ENCODE results near the gene FOXP1.

The FOXP1 gene

DNA sequence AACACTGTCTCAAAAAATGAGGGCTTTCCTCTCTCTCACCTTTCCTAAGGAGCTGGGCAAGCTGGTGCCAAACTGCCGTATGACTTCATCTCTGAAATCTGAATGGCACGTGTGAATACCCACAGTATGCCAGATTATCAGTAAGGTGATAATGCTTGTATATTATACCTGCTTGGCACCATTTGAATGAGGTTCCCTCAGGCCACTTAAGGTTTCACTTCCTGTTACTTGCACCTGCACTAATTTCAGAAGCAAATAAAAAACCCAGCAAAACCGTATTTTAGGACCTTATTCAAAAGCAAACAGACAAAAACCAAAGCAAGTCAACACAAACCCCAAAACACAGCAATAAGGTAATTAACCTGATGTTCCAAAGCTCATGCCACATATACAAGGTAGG lies 19.7 kb downstream of the FOXP1 start:
- no peak for DNase-seq (ENCODE audit: low spot score)

DNA sequence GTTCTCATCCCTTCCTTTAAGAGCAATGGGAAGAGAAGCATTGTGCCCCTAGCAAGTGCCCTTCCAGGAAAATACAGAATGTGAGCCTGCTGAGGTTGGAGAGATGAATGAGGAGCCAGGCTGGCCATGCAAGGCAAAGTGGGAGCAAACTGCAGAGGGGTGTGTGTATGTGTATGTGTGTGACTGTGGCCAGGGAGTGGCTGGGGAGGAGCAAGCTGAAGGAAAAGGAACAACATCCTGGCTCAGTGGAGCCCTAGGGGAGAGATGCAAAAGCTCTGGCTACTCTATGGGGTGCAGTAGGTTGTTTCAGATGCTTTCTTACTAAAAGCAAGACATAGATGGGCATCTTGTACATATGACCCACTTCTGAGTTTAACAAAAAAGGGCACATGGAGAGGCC lies 20.6 kb downstream of the FOXP1 start:
- no peak for DNase-seq (ENCODE audit: low spot score)

DNA sequence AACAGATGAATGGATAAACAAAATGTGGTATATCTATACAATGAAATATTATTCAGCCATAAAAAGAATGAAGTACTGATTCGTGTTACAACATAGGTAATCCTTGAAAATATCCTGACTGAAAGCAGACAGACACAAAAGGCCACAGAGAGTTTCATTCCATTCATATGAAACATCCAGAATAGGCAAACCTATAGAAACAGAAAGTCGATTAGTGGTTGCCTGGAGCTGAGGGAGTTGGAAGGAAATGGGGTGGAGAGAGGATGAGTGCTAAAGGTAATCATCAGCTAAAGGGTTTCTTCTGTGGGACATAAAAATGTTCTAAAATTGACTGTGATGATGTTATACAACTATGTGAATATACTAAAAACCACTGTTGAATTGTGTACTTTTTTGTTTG lies 22.9 kb downstream of the FOXP1 start:
- DNase-seq (ENCODE audit: low spot score) = no peak

DNA sequence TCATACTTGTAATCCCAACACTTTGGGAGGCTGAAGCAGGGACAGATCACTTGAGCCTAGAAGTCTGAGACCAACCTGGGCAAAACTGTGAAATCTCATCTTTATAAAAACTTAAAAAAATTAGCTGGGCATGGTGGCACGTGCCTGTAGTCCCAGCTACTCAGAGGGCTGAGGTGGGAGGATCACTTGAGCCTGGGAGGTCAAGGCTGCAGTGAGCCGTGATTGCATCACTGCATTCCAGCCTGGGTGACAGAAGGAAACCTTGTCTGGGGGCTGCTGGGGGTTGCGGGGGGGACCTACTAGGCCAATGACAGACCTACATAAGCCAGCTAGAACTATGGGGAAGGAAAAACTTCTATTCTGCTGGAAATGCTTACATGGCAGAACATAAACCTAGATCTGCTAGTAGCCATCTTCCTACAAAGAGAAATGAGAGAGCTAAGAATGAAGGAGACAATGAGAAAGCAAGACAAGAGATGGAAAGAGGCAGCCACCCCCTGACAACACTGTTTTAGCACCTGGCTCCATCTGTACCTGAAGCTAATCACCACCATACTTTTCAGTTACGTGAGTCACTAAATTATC lies 23.9 kb downstream of the FOXP1 start:
- no peak for DNase-seq (ENCODE audit: low spot score)

DNA sequence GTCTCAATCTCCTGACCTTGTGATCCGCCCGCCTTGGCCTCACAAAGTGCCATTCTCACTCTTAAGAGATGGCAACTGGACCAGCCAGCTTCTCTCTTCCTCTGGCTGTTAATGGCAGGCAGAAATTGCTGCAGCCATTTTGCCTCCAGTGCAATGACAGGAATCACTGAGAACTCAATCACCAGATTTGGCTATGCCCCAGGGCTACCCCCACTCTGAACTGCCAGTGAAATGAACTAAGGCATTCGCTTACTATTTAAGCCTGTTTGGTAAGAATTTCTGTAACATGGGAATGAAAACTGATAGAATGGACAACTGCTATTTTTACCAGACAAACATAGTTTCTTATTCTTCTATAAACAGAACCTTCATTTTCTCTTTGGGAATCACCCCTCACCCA lies 24.5 kb downstream of the FOXP1 start:
- no peak for DNase-seq (ENCODE audit: low spot score)

GRCh38 chr3:71554649-71555048 lies 28.9 kb downstream of the FOXP1 start:
- no peak for DNase-seq (ENCODE audit: low spot score)

GRCh38 chr3:71551311-71551919 lies 32.1 kb downstream of the FOXP1 start:
- no peak for DNase-seq (ENCODE audit: low spot score)

DNA sequence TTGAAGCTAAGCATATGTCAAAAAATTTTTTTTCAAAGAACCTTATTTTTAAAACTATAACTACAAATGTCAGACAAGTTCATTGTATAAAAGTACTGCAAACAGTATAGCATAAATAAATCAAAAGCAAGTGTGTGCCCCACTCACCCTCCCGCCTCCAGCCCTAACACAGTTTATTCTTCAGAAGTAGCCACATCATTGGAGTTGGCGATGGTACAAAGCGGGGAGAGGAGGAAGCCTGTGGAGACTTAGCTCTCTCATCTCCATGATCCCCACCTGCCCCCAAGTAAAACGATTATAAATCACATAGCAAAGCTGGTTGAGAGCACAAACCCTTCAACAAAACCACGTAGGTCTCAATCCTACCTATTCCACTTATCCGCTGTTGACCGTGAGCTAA lies 33.6 kb downstream of the FOXP1 start:
- no peak for DNase-seq (ENCODE audit: low spot score)

- DNase-seq (ENCODE audit: low spot score) = no peak
These were observed 34.7 kb downstream of the FOXP1 start for GRCh38 chr3:71548705-71549384.

DNA sequence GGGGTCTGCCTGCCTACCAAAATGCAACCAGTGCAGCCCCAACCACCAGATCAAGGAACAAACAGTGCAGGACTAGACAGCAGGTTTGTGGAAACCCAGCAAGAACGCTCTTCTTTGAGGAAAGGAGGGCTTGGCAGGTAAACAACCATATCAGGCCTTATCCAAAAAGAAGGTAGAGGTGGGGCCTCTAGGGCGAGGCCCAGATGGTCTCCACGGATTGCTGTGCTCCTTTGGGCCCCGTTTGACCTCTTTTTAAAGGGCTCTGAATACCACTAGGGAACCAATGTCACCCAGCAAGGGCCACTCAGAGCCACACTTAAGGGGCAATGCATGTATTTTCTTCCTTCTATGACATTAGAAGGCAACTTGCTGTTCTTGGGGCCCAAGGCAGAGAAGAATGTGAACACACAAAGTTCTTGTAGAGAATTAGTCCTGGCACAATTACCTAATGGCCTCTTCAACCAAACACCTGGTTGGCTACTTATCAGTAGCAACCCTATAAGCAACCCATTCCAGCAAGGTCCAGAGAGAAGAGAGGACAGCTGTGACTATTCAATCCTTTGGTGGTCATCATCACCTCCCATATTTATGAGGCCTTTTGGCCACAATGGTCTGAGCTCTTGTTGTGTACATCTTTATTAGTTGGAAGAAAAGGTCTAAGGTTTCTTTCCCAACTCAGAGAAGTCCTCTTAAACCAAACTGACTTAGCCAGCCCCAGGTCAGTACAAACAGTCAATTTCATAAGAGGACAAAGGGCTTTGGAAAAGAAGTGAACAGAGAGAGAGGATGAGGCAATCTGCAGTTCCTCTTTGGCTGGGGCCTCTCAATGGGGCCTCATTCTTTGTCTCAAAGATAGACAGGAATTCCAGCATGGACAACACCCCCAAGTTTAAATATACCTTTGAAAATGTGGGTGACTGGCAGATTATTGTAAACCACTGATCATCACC lies 36.0 kb downstream of the FOXP1 start:
- DNase-seq (ENCODE audit: low spot score) = no peak

GRCh38 chr3:71546821-71547220 lies 36.7 kb downstream of the FOXP1 start:
- no peak for DNase-seq (ENCODE audit: low spot score)

GRCh38 chr3:71545330-71545729 lies 38.2 kb downstream of the FOXP1 start:
- no peak for DNase-seq (ENCODE audit: low spot score)

GRCh38 chr3:71543371-71544016 lies 40.0 kb downstream of the FOXP1 start:
- no peak for DNase-seq (ENCODE audit: low spot score)

- no peak for DNase-seq (ENCODE audit: low spot score)
These were observed 40.8 kb downstream of the FOXP1 start for GRCh38 chr3:71542521-71543370.

DNA sequence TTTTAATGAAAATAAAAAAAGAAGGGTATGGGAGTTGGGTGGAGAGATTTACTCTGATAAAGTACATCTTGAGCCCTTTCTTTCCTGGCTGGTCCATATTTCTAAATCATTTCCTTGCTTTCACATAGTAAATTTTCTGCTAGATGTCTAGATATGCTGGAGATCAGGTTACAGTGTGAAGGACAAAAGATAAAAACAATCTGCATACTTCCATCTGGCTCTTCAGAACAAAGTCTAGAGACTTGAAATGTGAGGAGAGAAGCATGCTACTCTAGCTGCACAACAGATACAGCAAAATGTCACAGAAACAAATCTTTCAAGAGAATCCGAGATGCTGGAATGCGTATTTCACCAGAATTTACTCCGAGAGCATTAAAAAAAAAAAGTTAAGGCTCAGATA lies 42.2 kb downstream of the FOXP1 start:
- DNase-seq (ENCODE audit: low spot score) = no peak

DNA sequence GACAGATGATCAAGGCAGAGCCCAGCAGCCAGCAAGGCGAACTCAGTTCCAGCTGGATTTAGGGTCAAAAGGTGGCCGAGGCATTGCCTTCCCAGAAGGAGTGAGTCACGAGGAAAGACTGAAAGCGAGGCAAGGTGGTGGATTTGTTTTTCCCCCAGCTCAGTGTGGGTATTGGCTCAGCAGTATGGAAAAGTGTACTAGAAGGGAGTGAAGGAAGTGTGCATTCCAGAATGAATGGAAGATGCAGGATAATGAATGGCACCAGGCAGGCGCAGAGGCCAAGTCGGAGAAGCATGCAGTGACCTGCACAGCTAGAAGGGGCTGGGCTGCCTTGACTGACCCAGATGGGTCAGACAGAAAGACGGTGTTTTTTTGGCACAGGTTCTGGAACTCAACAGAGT lies 46.3 kb downstream of the FOXP1 start:
- DNase-seq (ENCODE audit: low spot score) = no peak

DNA sequence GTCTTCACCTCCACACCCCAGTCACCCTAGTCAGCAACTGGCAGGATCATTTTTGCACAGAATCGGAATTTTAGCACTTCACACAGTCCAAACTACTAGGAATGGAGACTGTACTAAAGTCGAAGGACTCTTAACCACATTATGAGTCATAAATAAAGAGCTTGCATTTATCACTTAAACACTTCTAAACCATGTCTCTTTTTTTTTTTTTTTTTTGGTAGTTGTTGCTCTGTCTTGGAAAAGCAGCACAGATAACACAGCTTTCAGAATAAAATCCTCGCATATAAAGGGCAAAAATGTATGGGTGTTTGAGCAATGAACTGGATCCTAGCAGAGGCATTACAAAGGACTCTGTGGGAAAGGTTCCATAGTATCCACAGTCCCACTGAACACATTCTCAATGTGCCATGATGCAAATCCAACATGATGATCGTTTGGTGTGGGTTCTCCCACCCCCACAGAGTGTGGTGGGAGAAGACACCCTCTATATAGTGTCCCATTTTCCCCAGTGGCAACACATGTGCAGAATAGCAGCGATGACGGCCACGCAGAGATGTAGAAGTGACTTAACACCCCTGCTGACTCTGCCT lies 47.1 kb downstream of the FOXP1 start:
- no peak for DNase-seq (ENCODE audit: low spot score)

DNA sequence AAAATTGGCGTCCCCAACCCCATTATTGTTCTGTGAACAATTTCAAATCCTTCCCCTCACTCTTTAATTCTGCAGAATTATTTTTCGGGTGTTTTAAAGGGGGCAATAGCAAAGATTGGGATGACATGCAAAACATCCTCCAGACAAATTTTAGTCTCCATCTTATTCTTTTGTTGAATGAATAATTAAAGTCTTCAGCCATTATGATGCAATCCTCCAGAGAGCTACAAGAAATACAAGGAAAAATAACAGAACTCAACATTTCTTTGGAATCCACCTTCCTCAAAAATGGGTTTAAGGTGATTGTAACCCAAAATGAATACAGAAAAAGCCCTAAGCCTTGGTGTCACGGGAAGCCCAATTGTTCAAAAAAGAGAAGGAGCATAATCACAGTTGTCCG lies 49.9 kb downstream of the FOXP1 start:
- no peak for DNase-seq (ENCODE audit: low spot score)

GRCh38 chr3:71532639-71533395 lies 50.7 kb downstream of the FOXP1 start:
- no peak for DNase-seq (ENCODE audit: low spot score)

DNA sequence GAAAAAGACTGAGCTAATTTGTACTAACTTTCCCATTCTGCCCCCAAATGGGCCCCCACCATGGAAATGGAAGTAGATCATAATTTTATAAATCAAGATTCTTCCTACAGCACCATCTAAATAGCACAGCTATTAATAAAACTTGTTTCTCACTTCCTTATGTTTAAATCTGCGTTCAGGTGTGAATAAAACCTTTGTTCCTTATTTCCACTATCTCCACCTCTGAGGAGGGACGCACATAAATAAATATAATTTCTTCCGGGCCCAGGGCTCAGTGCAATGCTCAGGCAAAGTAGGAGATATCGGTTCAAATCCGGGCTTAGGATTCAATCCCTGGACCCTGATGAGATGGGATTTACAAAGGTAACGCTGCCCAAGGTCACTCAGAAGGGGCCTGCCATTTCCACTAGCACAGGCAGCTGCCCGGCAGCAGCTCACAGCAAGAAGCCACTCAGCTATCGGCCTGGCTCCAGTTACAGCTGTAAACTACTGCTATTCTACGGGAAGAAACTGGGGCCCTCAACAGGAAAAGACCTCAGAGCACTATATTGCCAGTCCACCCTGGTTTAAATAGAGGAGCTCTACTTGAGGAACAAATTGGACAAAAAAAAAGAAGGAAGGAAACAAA lies 52.5 kb downstream of the FOXP1 start:
- DNase-seq (ENCODE audit: low spot score) = no peak

Data from CD4-positive, alpha-beta T cell treated with Interleukin-2 at 100 ng/mL for 4 hours (primary cell).